GM21360 (cell line): ENCODE measurements around the gene AGO3.
"Not testable (repeated sequence)": the region's sequence is repeated elsewhere in the genome, so short reads cannot be mapped to it uniquely, and the experiment has no call there.

ENCODE experiments used
- ATAC-seq: cut with Tn5 transposase; IDR thresholded peaks from one replicate; pipeline ENCODE4 v1.9.1; 2021; ENCODE audit warnings: mild to moderate bottlenecking, moderate library complexity; ENCODE audit not compliant: unreplicated experiment

The AGO3 gene

GRCh38 chr1:36006941-36007500 lies 76.1 kb downstream of the AGO3 start:
- ATAC-seq, result no peak

- ATAC-seq, result no peak
These were observed 76.8 kb downstream of the AGO3 start for GRCh38 chr1:36007741-36008140.

- no peak for ATAC-seq
These were observed 77.8 kb downstream of the AGO3 start for GRCh38 chr1:36008546-36009197.

GRCh38 chr1:36014722-36015220 lies 83.9 kb downstream of the AGO3 start:
- no peak for ATAC-seq

- no peak for ATAC-seq
These were observed 85.8 kb downstream of the AGO3 start for GRCh38 chr1:36016686-36017085.

- ATAC-seq, result no peak
These were observed 92.3 kb downstream of the AGO3 start for GRCh38 chr1:36023098-36023769.

GRCh38 chr1:36024024-36024423 lies 93.1 kb downstream of the AGO3 start:
- not testable (repeated sequence) for ATAC-seq

- ATAC-seq, result no peak
These were observed 93.9 kb downstream of the AGO3 start for GRCh38 chr1:36024847-36025246.

- no peak for ATAC-seq
These were observed 96.9 kb downstream of the AGO3 start for GRCh38 chr1:36027766-36028165.

- no peak for ATAC-seq
These were observed 100.5 kb downstream of the AGO3 start for GRCh38 chr1:36031441-36031840.

GRCh38 chr1:36034692-36035091 lies 103.8 kb downstream of the AGO3 start:
- ATAC-seq, result no peak

GRCh38 chr1:36035154-36035553 lies 104.2 kb downstream of the AGO3 start:
- no peak for ATAC-seq

GRCh38 chr1:36040238-36040637 lies 109.3 kb downstream of the AGO3 start:
- no peak for ATAC-seq

- ATAC-seq, result no peak
These were observed 120.9 kb downstream of the AGO3 start for GRCh38 chr1:36051821-36052220.

GRCh38 chr1:36053978-36054377 lies 123.1 kb downstream of the AGO3 start:
- ATAC-seq, result no peak

GRCh38 chr1:36055706-36056105 lies 124.8 kb downstream of the AGO3 start:
- no peak for ATAC-seq

GRCh38 chr1:36062315-36062714 lies 131.4 kb downstream of the AGO3 start:
- ATAC-seq, result no peak

- ATAC-seq, result no peak
These were observed 137.0 kb downstream of the AGO3 start for GRCh38 chr1:36067871-36068270.

- ATAC-seq, result no peak
These were observed 138.0 kb downstream of the AGO3 start for GRCh38 chr1:36068866-36069265.

GRCh38 chr1:36070349-36070748 lies 139.4 kb downstream of the AGO3 start:
- no peak for ATAC-seq

- ATAC-seq, result no peak
These were observed 146.2 kb downstream of the AGO3 start for GRCh38 chr1:36076979-36077573.

- ATAC-seq, result no peak
These were observed 149.3 kb downstream of the AGO3 start for GRCh38 chr1:36080236-36080635.
